Adrenal gland (tissue), 12 donors: ENCODE data around the gene HTR4. TPM values are rescaled to one million over a fixed set of nuclear protein-coding genes. Genes with fewer than 3 reads are reported as not detected.
"Not testable (repeated sequence)": the region's sequence is repeated elsewhere in the genome, so short reads cannot be mapped to it uniquely, and the experiment has no call there.

Experiments
- DNase-seq, 7 donors: peaks; one replicate each; pipeline ENCODE4 v3.0.0-alpha.2; 2019 to 2020
- H3K27ac ChIP-seq, 5 donors: fragments of 200-600 bp; sonication (generic) in 4 of 5; 1 replicate in 3 of 5; 2 replicates in 2 of 5; pipeline versions ENCODE4 v1.5.1 to v1.8.0; 2016 to 2020; ENCODE audit warnings: mild to moderate bottlenecking in 1 of 5
- H3K27me3 ChIP-seq: fragments of 200-600 bp; 2 replicates; pipeline ENCODE4 v1.8.0; 2021
- H3K36me3 ChIP-seq, 2 donors: fragments of 200-600 bp; replicated peaks in 1 of 2; 1 replicate in 1 of 2; 2 replicates in 1 of 2; pipeline versions ENCODE4 v1.5.1 to v1.8.0; 2018 to 2022
- H3K4me1 ChIP-seq, 2 donors: fragments of 200-600 bp; replicated peaks in 1 of 2; 1 replicate in 1 of 2; 2 replicates in 1 of 2; pipeline versions ENCODE4 v1.5.1 to v1.8.0; 2018 to 2021
- H3K4me3 ChIP-seq, 4 donors: fragments of 200-600 bp; sonication (generic) in 3 of 4; one replicate each; pipeline ENCODE4 v1.5.1; 2016 to 2018
- H3K9me3 ChIP-seq, 3 donors: fragments of 200-600 bp; sonication (generic) in 1 of 3; replicated peaks in 1 of 3; 1 replicate in 2 of 3; 2 replicates in 1 of 3; pipeline versions ENCODE4 v1.5.1 to v1.8.0; 2016 to 2021
- CTCF ChIP-seq, 6 experiments: fragments of 450-650 bp in 4 of 6; fragments of 200-600 bp in 2 of 6; sonication (generic) in 1 of 6; IDR thresholded peaks; 1 replicate in 5 of 6; 2 replicates in 1 of 6; pipeline versions ENCODE4 v1.5.1 to v1.8.0; 2016 to 2021; ENCODE audit warnings: antibody characterized with exemption in 6 of 6, mild to moderate bottlenecking in 2 of 6, moderate library complexity in 1 of 6
- POLR2A ChIP-seq, 2 donors: fragments of 450-650 bp; IDR thresholded peaks; one replicate each; pipeline ENCODE4 v1.6.1; 2017; ENCODE audit warnings: antibody characterized with exemption in 2 of 2, mild to moderate bottlenecking in 2 of 2, moderate library complexity in 1 of 2
- WGBS, 4 donors: extraction: QIAGEN DNeasy Blood & Tissue Kit in 2 of 4; methylation state at CpG; one replicate each; pipeline versions ENCODE4 v1.1.5 to v1.1.7; 2013 to 2017; 5-methylcytosine and 5-hydroxymethylcytosine counted together
- intact Hi-C, 2 donors: fragments of 100-400 bp; cut with DNase I; formaldehyde crosslinking; loops; one replicate each; pipeline versions ENCODE4 v1.14.1 to v1.15.0; 2022 to 2023
- polyA plus RNA-seq, 3 donors: library from polyadenylated mRNA; stranded (reverse); fragments of 200-250 nt in 2 of 3; fragments of 350-450 nt in 1 of 3; fragmentation: Illumina TruSeq in 1 of 3; extraction: RNeasy Lipid Tissue Mini Kit (QIAGEN cat#74804) in 1 of 3; gene quantifications; one replicate each; pipeline ENCODE4 v1.2.3, GENCODE V29; 2013 to 2014
- total RNA-seq, 9 donors: library from RNA; depleted of rRNA in 4 of 9; stranded (reverse); fragments of >200 nt in 4 of 9; fragments of 120-200 nt in 1 of 9; fragmentation: NEBNext Ultra II Directional in 1 of 9; extraction: Animal tissue kit (Norgen Biotek cat#: 25700) in 1 of 9; gene quantifications; one replicate each; pipeline versions ENCODE4 v1.1.0 to v1.2.4, GENCODE V29; 2013 to 2023
- donor health status: healthy with polysubstance abuse.
- donor health status: Bipolar disorder and iron deficiency.
- donor health status: DM: yes; HTN: yes; CAD: no.
- donor health status: DM: no; HTN: no; CAD: no.
- donor health status: DM: no; HTN: no; CAD: no.
- donor health status: DM: yes; HTN: yes; CAD: no.

Gene HTR4
- total and polyA plus RNA-seq, 12 donors = 0.11 to 2.6 (median 0.83) TPM; not detected in 1

DNA sequence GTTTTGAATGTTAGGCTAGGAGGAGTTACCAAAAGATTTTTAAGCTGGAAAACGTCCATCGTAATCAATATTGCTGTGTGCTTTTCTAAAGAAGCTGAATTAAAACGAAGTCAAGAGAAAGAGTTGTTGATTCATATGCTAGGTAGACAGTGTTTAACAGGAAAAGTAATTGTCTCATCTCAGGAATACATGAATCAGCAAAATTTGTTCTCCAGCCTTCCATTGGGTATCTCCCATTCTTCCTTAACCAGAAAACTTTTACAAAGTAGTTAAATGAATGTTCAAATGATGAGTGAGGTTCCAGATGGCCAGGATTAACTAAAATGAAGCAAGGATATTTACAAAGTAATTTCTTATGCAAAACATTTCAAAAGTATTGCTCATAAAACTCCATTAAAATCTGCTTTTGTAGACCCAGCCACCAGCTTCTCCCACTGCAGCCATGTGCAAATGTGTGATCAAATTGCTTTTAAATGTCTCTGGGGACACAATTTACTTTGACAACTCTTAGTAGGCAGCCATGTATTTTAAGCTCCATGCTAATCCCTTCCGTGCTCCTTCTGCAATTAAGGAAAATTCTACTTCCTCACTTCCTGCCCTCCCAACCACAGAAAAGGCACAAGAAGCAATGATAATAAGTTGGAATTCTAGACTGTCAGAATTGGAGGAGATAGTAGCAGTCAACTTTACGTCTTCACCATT, 121.2 kb downstream of the HTR4 start:
- Histone ChIP-seq H3K9me3 (no peaks in the 10 kb centered on the region), H3K4me1 (no peaks in the 10 kb centered on the region), H3K27me3 (no peaks in the 10 kb centered on the region), H3K27ac (no peak overlapping the region), H3K4me3 (no peak overlapping the region), H3K36me3 (no peaks in the 10 kb centered on the region)
- intact Hi-C loops = no loop called here
- WGBS, 4 donors = 68 to 74% (median 69%) methylated on average over 5 of the region's 5 CpGs
- DNase-seq = no peak
- TF ChIP-seq CTCF (IDR thresholded peaks at IDR 0.05) (no peak), POLR2A (IDR thresholded peaks at IDR 0.05) (no peak)

GRCh38 chr5:148529450-148529849, 124.9 kb downstream of the HTR4 start:
- H3K4me3 ChIP-seq, H3K27ac ChIP-seq, H3K27me3 ChIP-seq, DNase-seq, H3K9me3 ChIP-seq, H3K36me3 ChIP-seq, H3K4me1 ChIP-seq, intact Hi-C loops: not testable (repeated sequence)
- WGBS, 4 donors = 89 to 94% (median 93%) methylated on average over 2 of the region's 2 CpGs

DNA sequence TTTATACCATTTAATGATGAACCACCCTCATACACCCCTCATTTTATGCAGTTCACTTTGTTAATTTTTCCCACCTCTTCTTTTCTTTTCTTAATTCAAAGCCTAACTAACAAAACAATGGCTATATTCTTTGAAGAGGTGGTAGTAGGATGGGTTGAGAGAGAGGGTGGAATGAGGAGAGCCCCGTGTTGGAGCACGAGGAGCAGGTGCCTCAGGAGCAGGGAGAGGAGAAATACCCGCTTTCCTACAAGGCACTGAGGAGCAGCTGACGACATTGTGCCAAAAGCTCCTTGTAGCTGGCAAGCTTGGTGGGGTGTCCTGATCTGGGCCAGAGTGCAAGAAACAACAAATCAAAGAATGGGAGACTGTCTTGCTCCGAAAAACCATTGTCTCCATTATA, 129.6 kb downstream of the HTR4 start:
- no peak overlapping the region for H3K4me3 ChIP-seq
- intact Hi-C loops = no loop called here

DNA sequence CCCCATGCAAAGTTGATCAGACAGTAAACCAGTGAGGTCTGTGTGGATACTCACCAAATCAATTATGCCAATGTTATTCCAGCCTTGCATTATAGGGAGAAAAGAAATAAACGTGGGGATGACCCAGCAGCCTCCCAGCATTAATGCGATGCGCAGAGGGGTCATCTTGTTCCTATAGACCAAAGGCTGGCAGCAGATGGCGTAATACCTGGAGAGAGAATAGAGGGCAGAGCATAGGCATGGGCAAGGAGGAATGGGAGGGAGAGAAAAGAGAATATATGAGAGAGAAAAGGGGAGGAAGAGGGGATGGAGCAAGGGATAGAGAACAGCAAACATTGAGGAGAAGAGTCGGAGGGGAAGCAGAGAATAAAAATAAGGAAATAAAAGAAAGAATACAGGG, 131.2 kb downstream of the HTR4 start:
- TF ChIP-seq POLR2A (IDR thresholded peaks at IDR 0.05) (no peak), CTCF (IDR thresholded peaks at IDR 0.05) (no peak)
- H3K9me3 ChIP-seq = no peaks in the 10 kb centered on the region
- DNase-seq = no peak
- no peaks in the 10 kb centered on the region for H3K27me3 ChIP-seq
- 68 to 81% (median 75%) methylated on average over 5 of the region's 5 CpGs for WGBS, 4 donors
- no peaks in the 10 kb centered on the region for H3K4me1 ChIP-seq
- no peak overlapping the region for H3K27ac ChIP-seq
- intact Hi-C loops = no loop called here
- no peak overlapping the region for H3K4me3 ChIP-seq
- H3K36me3 ChIP-seq = no peaks in the 10 kb centered on the region

More for the DNA sequence above, 129.6 kb downstream of the HTR4 start:
- no peak for TF ChIP-seq POLR2A (IDR thresholded peaks at IDR 0.05)
- TF ChIP-seq CTCF (IDR thresholded peaks at IDR 0.05) = no peak
- no peaks in the 10 kb centered on the region for H3K9me3 ChIP-seq
- H3K4me1 ChIP-seq = no peaks in the 10 kb centered on the region
- WGBS, 4 donors = 83 to 90% (median 88%) methylated on average over 5 of the region's 5 CpGs
- H3K36me3 ChIP-seq = no peaks in the 10 kb centered on the region
- H3K27me3 ChIP-seq = no peaks in the 10 kb centered on the region
- no peak for DNase-seq
- H3K27ac ChIP-seq = no peak overlapping the region

DNA sequence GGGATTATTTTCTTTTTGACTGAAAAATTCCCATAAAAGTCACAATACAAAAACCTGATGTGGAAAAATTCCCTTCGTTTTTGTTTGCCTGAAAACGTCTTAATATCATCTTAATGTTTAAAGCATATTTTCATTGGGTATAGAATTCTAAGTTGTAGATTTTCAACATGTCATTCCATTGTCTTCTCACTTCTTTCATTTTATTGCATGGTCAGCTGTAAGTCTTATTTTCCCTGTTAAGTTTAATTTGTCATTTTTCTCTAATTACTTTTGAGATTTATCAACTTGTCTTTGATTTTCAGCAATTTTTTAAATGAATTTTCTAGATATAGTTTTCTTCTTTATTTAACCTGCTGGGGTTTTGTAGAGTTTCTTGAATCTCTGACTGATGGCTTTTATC, 138.9 kb downstream of the HTR4 start:
- intact Hi-C loops = no loop called here
- H3K4me1 ChIP-seq = no peaks in the 10 kb centered on the region
- H3K36me3 ChIP-seq = no peaks in the 10 kb centered on the region
- H3K4me3 ChIP-seq = no peak overlapping the region
- H3K27me3 ChIP-seq = no peaks in the 10 kb centered on the region
- H3K9me3 ChIP-seq = peaks cover 0 to 6% (median 0%) of the 10 kb centered on the region in 3 donors
- TF ChIP-seq POLR2A (IDR thresholded peaks at IDR 0.05) (no peak), CTCF (IDR thresholded peaks at IDR 0.05) (no peak)
- WGBS, 4 donors = 61 to 75% (median 70%) methylated on average over 2 of the region's 2 CpGs
- no peak overlapping the region for H3K27ac ChIP-seq
- DNase-seq = no peak
